Amygdala (tissue), 56 donors: Measurements from ENCODE around the gene NPNT.

Experiments used
- DNase-seq, 56 donors: peaks; one replicate each; lab custom pipeline; 2025; lab: John Stamatoyannopoulos, UW

The NPNT gene

GRCh38 chr4:106010761-106011160 is 115.5 kb downstream of the NPNT start:
- DNase-seq: no peak

- no peak for DNase-seq
Observed at GRCh38 chr4:106011387-106011786, 116.1 kb downstream of the NPNT start.

- no peak for DNase-seq
Observed at GRCh38 chr4:106017975-106018374, 122.7 kb downstream of the NPNT start.

- no peak for DNase-seq
Observed at GRCh38 chr4:106019771-106020170, 124.5 kb downstream of the NPNT start.
